ENCODE results near the gene DLG2. TPM values are rescaled to one million over a fixed set of nuclear protein-coding genes. Genes with fewer than 3 reads are reported as not detected.

The DLG2 gene
- total and polyA plus RNA-seq, 11 donors: 2.4 to 13.9 (median 7.1) TPM

DNA sequence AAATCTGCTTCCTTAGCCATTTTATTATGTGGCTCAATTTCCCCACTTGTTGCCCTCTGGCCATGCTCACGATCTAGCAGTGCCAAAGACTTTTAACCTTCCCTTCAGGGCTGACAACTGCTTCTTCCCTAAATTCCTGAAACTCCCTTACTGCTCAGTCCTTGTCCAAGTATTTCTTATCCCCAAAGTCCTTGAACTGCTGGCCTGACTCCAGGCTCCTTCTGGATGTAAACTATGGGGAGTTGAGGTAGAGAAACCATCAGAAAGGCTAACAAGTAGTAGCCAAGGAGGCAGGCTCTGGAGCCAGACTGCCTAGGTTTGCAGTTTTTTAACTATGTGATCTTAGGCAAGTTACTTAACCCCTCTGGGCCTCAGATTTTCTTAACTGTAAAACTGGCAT, 2082.3 kb downstream of the DLG2 start:
- intact Hi-C loops (cut with DNase I): no loop called here
- ATAC-seq: no peak
- DNase-seq: no peak
- Histone ChIP-seq H3K36me3 (no peaks in the 10 kb centered on the region), H3K4me1 (no peaks in the 10 kb centered on the region), H3K9me3 (no peaks in the 10 kb centered on the region), H3K27me3 (no peaks in the 10 kb centered on the region), H3K27ac (no peak overlapping the region), H3K4me3 (no peak overlapping the region)
- TF ChIP-seq POLR2A (IDR thresholded peaks at IDR 0.05): no peak
- TF ChIP-seq, protein P1, sequence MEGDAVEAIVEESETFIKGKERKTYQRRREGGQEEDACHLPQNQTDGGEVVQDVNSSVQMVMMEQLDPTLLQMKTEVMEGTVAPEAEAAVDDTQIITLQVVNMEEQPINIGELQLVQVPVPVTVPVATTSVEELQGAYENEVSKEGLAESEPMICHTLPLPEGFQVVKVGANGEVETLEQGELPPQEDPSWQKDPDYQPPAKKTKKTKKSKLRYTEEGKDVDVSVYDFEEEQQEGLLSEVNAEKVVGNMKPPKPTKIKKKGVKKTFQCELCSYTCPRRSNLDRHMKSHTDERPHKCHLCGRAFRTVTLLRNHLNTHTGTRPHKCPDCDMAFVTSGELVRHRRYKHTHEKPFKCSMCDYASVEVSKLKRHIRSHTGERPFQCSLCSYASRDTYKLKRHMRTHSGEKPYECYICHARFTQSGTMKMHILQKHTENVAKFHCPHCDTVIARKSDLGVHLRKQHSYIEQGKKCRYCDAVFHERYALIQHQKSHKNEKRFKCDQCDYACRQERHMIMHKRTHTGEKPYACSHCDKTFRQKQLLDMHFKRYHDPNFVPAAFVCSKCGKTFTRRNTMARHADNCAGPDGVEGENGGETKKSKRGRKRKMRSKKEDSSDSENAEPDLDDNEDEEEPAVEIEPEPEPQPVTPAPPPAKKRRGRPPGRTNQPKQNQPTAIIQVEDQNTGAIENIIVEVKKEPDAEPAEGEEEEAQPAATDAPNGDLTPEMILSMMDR (IDR thresholded peaks at IDR 0.05): no peak
- 64 to 73% (median 71%) methylated on average over 1 of the region's 1 CpG for WGBS, 4 donors

DNA sequence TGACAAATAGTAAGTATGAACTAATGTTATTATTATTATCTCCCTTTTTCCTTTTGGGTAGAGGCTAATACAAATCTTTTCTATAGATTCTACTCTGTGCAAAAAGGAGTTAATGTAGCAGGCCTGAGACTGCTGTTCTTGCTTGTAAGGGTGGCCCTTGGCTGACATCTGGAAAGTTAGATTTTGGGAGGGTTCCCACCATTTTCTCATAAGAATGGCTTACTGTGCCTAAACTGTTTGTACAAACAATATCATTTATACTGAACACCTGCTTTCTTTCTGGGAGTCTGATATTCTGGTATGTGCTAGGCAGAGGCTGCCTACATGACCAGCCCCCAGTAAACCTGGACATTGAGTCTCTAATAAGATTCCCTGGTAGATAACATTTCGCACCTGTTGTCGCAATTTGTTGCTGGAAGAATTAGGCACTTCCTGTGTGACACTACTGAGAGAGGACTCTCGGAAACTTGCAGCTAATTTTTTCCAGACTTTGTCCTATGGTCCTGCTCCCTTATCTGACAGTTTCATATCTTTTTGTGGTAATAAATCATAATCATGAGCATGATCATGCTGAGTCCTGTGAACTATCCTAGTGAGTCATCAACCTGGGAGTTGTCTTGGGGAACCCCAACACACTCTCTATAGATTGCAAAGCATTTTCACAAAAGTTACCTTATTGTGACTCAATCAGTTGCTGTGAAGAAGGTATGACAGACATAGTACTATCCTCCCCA, 2083.3 kb downstream of the DLG2 start:
- intact Hi-C loops (cut with DNase I): loop anchor here in 1 of 10 donors (2.0 kb wide), 1 partner anchor 47 kb away; no protein-coding TSS in a partner anchor

GRCh38 chr11:83542861-83543260, 2084.3 kb downstream of the DLG2 start:
- H3K4me1 ChIP-seq: no peaks in the 10 kb centered on the region
- TF ChIP-seq POLR2A (IDR thresholded peaks at IDR 0.05): no peak
- TF ChIP-seq, protein P1 (IDR thresholded peaks at IDR 0.05): no peak
- no peak for ATAC-seq
- H3K27ac ChIP-seq: no peak overlapping the region
- intact Hi-C loops (cut with DNase I): loop anchor here in 1 of 10 donors (2.0 kb wide), 1 partner anchor 46 kb away; no protein-coding TSS in a partner anchor
- H3K9me3 ChIP-seq: no peaks in the 10 kb centered on the region
- no peak for DNase-seq
- H3K27me3 ChIP-seq: no peaks in the 10 kb centered on the region
- WGBS, 4 donors: 60 to 78% (median 76%) methylated on average over 2 of the region's 2 CpGs
- no peak overlapping the region for H3K4me3 ChIP-seq
- no peaks in the 10 kb centered on the region for H3K36me3 ChIP-seq

More for the DNA sequence above, 2083.3 kb downstream of the DLG2 start:
- no peak overlapping the region for H3K27ac ChIP-seq
- WGBS, 4 donors: 70 to 86% (median 76%) methylated on average over 3 of the region's 3 CpGs
- ATAC-seq: no peak
- H3K9me3 ChIP-seq: no peaks in the 10 kb centered on the region
- no peaks in the 10 kb centered on the region for H3K27me3 ChIP-seq
- no peaks in the 10 kb centered on the region for H3K36me3 ChIP-seq
- no peak for TF ChIP-seq POLR2A (IDR thresholded peaks at IDR 0.05)
- TF ChIP-seq, protein P1 (IDR thresholded peaks at IDR 0.05): no peak
- no peaks in the 10 kb centered on the region for H3K4me1 ChIP-seq
- no peak overlapping the region for H3K4me3 ChIP-seq
- DNase-seq: no peak

GRCh38 chr11:83540728-83541127, 2086.4 kb downstream of the DLG2 start:
- H3K27ac ChIP-seq: no peak overlapping the region
- no peaks in the 10 kb centered on the region for H3K36me3 ChIP-seq
- no peaks in the 10 kb centered on the region for H3K9me3 ChIP-seq
- H3K27me3 ChIP-seq: no peaks in the 10 kb centered on the region
- no peak overlapping the region for H3K4me3 ChIP-seq
- TF ChIP-seq POLR2A (IDR thresholded peaks at IDR 0.05): no peak
- intact Hi-C loops (cut with DNase I): no loop called here
- ATAC-seq (no peak), DNase-seq (no peak)
- H3K4me1 ChIP-seq: no peaks in the 10 kb centered on the region
